T-helper 1 cell treated with Interleukin-12 subunit alpha and Interleukin-12 subunit beta and Interleukin-4 antibody, amounts not matched to agents 30 μg/mL and 1 μg/mL, for 36 hours (primary cell): ENCODE measurements around the gene SRGAP2C.
"Not testable (repeated sequence)": the region's sequence is repeated elsewhere in the genome, so short reads cannot be mapped to it uniquely, and the experiment has no call there.

Experiments
- H3K27ac Mint-ChIP-seq: one replicate; pipeline ENCODE4 v1.8.0; 2021; ENCODE audit warnings: mild to moderate bottlenecking, mixed read lengths
- H3K27me3 Mint-ChIP-seq: one replicate; pipeline ENCODE4 v1.8.0; 2021; ENCODE audit warnings: low read depth, mixed read lengths
- H3K36me3 Mint-ChIP-seq: one replicate; pipeline ENCODE4 v1.8.0; 2021; ENCODE audit warnings: low read depth, mixed read lengths
- H3K4me1 Mint-ChIP-seq: one replicate; pipeline ENCODE4 v1.8.0; 2021; ENCODE audit warnings: low read depth, mixed read lengths
- H3K4me3 Mint-ChIP-seq: one replicate; pipeline ENCODE4 v1.8.0; 2021; ENCODE audit warnings: mild to moderate bottlenecking, moderate library complexity, mixed read lengths
- H3K9me3 Mint-ChIP-seq: one replicate; pipeline ENCODE4 v1.8.0; 2021; ENCODE audit warnings: mixed read lengths

The SRGAP2C gene

DNA sequence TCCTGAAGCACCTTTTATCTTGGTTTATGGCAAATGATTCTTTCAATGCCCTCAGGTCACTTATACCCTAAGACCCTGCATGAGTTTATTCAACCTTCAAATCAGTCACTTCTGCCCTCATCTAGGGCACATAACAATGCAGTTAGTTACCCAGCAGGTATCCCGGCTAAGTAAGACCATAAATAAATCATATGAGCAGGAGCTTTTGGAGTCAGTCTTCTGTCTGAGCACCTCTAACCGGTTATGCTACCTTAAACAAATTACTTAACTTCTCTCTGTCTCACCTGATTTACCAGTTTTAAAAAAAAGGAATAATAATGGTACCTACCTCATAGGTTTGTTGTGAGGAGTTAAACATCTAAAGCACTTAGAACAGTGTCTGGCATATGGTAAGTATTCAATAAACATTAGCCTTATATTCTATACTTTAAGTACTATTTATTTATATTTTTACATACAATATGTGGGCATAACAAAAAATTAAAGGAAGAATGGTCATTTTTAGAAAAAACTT lies 17.5 kb upstream of the SRGAP2C start:
- H3K4me3 Mint-ChIP-seq, H3K36me3 Mint-ChIP-seq, H3K9me3 Mint-ChIP-seq, H3K4me1 Mint-ChIP-seq, H3K27ac Mint-ChIP-seq, H3K27me3 Mint-ChIP-seq: not testable (repeated sequence)

DNA sequence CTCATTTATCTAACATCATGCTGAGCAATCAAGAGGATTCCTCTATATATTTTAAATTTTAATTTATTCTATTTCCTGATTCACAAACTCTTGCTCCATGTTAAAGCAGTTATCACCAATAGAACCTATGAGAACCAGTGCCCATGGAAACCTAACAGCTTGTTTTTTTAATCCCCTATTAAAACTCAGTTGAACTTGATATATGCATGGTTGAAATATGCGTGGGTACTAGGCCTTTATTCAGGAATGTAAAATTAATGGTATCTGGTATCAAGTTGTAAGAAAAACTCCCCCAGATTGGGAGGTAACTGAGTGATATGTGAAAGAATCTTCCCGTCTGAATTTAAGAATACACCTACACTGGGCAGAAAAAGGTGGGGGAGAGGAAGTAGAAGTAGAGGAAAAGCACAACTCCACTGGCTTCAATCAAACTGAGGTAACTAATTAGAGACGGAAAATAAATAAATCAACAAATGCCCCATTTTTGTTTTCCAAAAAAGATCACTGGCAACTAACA lies 16.6 kb upstream of the SRGAP2C start:
- H3K27me3 Mint-ChIP-seq, H3K27ac Mint-ChIP-seq, H3K9me3 Mint-ChIP-seq, H3K4me3 Mint-ChIP-seq, H3K36me3 Mint-ChIP-seq, H3K4me1 Mint-ChIP-seq: not testable (repeated sequence)

GRCh38 chr1:121176649-121177048 lies 8.1 kb upstream of the SRGAP2C start:
- H3K4me1 Mint-ChIP-seq, H3K4me3 Mint-ChIP-seq, H3K9me3 Mint-ChIP-seq, H3K27ac Mint-ChIP-seq, H3K27me3 Mint-ChIP-seq, H3K36me3 Mint-ChIP-seq: not testable (repeated sequence)

GRCh38 chr1:121178197-121178596 lies 6.6 kb upstream of the SRGAP2C start:
- not testable (repeated sequence) for H3K9me3 Mint-ChIP-seq, H3K4me3 Mint-ChIP-seq, H3K4me1 Mint-ChIP-seq, H3K27ac Mint-ChIP-seq, H3K27me3 Mint-ChIP-seq, H3K36me3 Mint-ChIP-seq

DNA sequence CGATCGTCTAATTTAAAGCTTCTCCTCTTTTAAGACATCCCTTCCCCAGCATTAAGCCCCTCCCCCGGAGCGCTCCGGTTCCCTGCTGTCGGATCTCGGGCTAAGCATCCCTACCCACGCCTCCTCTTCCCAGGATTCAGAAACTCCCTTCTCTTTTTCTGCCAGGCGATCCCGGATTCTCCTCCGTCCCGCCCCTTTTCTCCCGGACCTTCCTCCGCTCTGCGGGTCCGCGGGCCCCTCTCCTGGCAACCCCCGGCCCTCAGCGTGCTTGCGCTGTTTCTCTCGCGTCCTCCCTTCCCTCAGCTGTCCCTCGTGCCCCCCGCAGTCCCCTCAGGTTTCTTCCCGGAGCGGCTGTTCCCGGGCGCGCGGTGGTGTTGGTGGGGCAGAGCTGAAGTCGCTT lies 908 bp upstream of the SRGAP2C start:
- not testable (repeated sequence) for H3K4me1 Mint-ChIP-seq, H3K27me3 Mint-ChIP-seq, H3K9me3 Mint-ChIP-seq, H3K27ac Mint-ChIP-seq, H3K36me3 Mint-ChIP-seq
- H3K4me3 Mint-ChIP-seq = peak overlapping the region; percentile 58

DNA sequence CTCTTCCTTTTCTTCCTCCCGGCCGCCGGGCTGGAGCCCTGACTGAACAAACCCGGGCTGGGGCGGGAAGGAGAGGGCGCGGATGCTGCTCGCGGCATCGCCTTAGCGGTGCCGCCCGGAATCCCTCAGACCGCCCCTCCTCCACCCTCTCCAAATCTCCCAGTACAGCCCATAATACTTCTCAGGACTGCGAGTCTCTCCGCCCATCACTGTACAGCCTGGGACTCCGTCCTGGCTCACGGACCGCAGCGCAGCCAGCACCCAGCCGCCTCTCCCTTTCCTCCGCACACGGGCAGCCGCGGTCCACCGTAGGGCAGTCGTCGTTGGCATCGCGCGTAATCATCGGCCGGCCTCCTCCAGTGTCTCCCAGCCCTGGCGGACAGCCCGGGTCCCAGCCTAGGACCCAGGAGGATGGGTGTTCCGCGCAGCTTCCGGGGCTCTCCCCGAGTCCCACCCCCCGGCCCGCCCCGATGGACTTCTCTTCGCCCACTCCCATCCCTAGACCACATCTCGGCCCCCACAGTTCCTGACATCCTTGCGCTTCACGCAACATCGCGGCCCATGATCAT lies 449 bp downstream of the SRGAP2C start:
- not testable (repeated sequence) for H3K27ac Mint-ChIP-seq, H3K27me3 Mint-ChIP-seq, H3K4me1 Mint-ChIP-seq

DNA sequence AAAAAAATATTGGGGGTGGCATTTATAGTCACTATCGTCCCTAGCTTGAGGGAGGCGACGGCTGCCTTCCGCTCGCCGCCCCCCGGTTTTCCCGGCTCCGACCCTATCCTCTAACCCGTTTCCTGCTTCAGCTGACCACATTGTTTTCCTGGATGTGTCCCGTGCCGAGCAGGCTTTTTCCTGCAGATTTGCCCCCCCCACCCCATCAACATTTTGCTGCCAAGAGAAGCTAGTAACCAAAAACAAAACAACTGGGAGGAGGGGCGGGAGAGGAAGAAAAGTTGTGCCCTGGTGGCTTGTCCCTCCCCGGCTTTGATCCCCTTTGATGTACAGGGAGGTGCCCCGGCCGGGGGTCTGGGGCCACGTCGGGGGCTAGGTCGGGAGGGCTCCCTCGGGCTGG lies 1.4 kb downstream of the SRGAP2C start:
- peak overlapping the region; percentile 79 for H3K27ac Mint-ChIP-seq

More for the DNA sequence above, 449 bp downstream of the SRGAP2C start:
- not testable (repeated sequence) for H3K9me3 Mint-ChIP-seq, H3K36me3 Mint-ChIP-seq
- peak overlapping the region; percentile 89 for H3K4me3 Mint-ChIP-seq

DNA sequence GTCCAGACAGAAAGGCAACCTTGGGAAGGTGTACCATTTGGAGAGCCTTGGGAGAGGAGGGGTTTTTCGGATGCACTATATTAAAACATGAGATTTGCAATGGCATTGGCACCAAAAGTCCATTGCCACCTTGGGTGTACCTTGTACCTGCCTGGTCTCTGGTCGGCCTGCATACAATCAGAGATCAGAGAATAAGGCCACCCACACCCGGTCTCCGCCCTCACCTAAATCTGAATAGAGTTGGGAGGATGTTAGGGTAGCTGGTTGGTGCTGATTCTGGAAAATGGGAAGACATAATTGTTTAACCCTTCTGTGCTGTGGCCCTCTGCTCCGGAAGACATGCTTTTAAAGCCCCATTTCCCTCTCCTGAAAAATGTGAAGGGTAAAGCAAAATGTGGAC lies 3.1 kb downstream of the SRGAP2C start:
- H3K4me3 Mint-ChIP-seq = peak overlapping the region; percentile 71

More for the DNA sequence above, 1.4 kb downstream of the SRGAP2C start:
- not testable (repeated sequence) for H3K4me1 Mint-ChIP-seq, H3K9me3 Mint-ChIP-seq, H3K36me3 Mint-ChIP-seq, H3K27me3 Mint-ChIP-seq
- peak overlapping the region; percentile 91 for H3K4me3 Mint-ChIP-seq

GRCh38 chr1:121192512-121192911 lies 7.7 kb downstream of the SRGAP2C start:
- not testable (repeated sequence) for H3K9me3 Mint-ChIP-seq, H3K36me3 Mint-ChIP-seq, H3K4me3 Mint-ChIP-seq, H3K4me1 Mint-ChIP-seq, H3K27me3 Mint-ChIP-seq, H3K27ac Mint-ChIP-seq

More for the DNA sequence above, 3.1 kb downstream of the SRGAP2C start:
- not testable (repeated sequence) for H3K27me3 Mint-ChIP-seq, H3K4me1 Mint-ChIP-seq, H3K9me3 Mint-ChIP-seq, H3K27ac Mint-ChIP-seq, H3K36me3 Mint-ChIP-seq

DNA sequence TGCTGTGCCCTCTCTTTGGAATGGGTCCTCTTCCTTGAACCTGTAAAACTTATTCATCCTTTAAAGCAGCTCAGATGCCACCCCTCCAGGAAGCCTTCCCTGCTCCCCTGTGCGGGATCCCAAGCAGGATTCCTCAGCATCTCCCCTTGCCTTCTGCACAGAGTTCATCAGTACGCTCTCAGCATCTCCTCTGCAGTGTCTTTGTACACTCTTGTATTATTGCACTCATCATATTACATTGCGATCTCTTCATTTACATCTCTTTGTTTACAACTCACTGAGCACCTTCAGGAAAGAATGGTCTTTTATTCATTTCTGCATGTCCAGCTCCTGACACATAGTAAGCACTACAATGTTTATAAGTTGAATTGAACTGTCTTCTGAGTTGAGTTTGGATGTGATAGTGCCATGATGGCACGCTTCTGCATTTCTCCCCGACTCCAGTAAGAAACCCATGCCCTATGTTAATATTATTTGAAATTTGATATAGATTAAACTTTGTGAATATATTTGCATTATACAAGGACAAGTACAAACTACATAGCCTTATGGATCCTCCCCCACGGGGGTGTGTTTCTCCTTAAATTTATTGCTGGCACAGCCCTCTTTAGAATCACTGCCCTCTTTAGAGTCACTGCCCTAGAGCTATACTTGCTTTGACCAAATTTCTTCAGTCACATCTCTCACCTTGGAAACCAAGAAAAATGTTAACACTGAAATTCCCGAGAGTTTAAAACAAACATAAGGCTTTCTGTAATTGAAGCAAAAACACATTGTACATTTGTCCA lies 12.5 kb downstream of the SRGAP2C start:
- not testable (repeated sequence) for H3K9me3 Mint-ChIP-seq, H3K4me3 Mint-ChIP-seq, H3K36me3 Mint-ChIP-seq, H3K27ac Mint-ChIP-seq, H3K27me3 Mint-ChIP-seq, H3K4me1 Mint-ChIP-seq

DNA sequence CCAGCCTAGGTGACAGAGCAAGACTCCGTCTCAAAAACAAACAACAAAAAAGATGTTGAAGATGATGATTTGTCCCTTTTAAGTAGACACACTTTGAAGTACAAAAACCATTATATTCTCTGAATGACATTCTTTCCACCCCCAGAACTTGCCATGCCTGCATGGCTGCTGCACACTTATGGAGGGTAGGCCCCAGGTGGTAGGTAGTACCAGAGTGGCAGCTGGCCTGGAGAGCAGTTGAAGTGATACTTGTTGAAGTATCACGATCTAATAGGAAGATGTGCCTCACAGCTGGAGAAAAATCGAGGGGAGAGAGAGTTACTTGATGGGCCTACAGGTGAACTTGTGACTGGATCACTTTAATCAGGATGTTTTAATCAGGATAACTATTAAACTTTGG lies 15.0 kb downstream of the SRGAP2C start:
- H3K27me3 Mint-ChIP-seq, H3K4me1 Mint-ChIP-seq, H3K27ac Mint-ChIP-seq, H3K36me3 Mint-ChIP-seq, H3K9me3 Mint-ChIP-seq, H3K4me3 Mint-ChIP-seq: not testable (repeated sequence)

DNA sequence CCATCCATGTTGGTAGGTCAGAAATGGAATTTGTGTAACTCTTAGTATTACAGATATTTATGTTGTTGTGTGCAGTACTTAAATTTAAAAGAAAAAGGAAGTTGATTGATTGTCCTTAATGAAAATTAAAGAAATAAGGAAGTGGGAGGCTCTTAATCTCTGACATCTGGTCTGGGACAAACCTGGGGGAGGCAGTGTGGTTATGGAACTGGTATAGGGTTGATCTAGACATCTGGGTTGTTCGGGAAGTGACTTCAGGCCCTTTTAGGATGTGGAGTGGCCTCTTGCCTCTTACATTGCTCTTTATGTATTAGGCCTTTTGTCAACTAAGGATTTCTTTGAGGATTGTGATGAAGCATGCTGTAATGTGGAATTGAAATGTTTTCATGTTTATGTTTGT lies 15.5 kb downstream of the SRGAP2C start:
- H3K4me3 Mint-ChIP-seq, H3K27me3 Mint-ChIP-seq, H3K4me1 Mint-ChIP-seq, H3K27ac Mint-ChIP-seq, H3K36me3 Mint-ChIP-seq, H3K9me3 Mint-ChIP-seq: not testable (repeated sequence)

DNA sequence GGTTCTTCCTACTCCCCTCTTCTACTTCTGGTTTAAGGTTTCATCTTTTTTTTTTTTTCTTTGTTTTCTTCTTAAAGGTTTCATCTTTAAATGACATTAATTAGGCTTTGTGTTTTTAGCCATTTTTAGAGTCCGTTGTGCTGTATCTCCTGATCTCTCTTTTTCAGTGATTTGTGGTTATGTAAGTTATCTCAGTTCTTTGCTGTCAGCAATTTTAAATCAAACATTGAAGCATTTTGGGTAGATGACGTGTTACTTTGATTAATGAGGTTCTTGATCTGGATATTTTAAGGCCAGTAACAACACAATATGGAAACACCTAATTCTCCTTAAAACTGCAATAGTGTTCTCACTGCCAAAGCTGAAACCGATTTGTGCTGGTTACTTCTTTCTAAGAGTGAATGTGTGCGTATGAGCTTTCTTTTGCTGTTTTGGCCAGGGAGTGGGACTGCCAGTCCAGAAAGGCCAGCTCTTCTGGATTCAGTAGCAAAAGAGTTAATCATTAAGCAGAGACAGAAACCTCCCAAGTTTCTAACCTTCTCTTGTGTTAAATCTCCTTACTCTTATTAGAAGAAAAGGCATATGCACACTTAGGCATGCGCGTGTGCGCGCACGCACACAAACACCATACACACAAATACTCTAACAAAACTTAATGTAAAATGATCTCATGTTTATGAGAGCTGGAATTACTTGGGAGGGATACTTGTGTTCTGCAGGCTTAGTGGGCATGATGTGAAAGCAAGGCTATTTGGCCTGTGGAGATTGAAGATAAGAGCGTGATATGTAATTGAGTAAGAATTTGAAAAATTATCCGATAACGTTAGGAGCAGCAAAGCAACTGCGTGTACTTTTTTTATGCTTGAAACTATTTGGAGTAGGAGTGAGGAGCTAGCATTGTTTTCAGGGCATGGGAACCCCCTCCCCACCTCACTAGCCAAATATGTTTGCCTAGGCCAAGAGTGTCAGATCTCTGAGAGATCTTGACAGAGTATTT lies 16.5 kb downstream of the SRGAP2C start:
- not testable (repeated sequence) for H3K36me3 Mint-ChIP-seq, H3K4me3 Mint-ChIP-seq, H3K27ac Mint-ChIP-seq, H3K4me1 Mint-ChIP-seq, H3K9me3 Mint-ChIP-seq, H3K27me3 Mint-ChIP-seq

GRCh38 chr1:121202986-121203385 lies 18.2 kb downstream of the SRGAP2C start:
- H3K36me3 Mint-ChIP-seq, H3K9me3 Mint-ChIP-seq, H3K27ac Mint-ChIP-seq, H3K4me3 Mint-ChIP-seq, H3K27me3 Mint-ChIP-seq, H3K4me1 Mint-ChIP-seq: not testable (repeated sequence)
